AG04450 (cell line): Measurements from ENCODE around the gene CCDC6. TPM values are rescaled to one million over a fixed set of nuclear protein-coding genes. Genes with fewer than 3 reads are reported as not detected.

Source experiments
- CTCF ChIA-PET: fragments of 300-600, 350-600 bp; formaldehyde crosslinking; extraction: SDS; loops from one replicate; lab custom pipeline; 2022; ENCODE audit warnings: antibody characterized with exemption, inconsistent platforms; lab: Charles Lee
- POLR2A ChIA-PET: fragments of 350-600 bp; formaldehyde crosslinking; extraction: SDS; loops from one replicate; lab custom pipeline; 2021; ENCODE audit warnings: antibody characterized with exemption, inconsistent platforms; lab: Yijun Ruan, JAX
- DNase-seq: peaks from one replicate; pipeline ENCODE4 v3.0.0-alpha.2; 2011; ENCODE audit warnings: low read depth, low spot score
- H3K27ac ChIP-seq: one replicate; pipeline ENCODE4 v1.5.1; 2012; ENCODE audit warnings: low read depth, low read length, control low read depth
- H3K27me3 ChIP-seq: one replicate; pipeline ENCODE4 v1.6.0; 2012; ENCODE audit warnings: low read length; ENCODE audit not compliant: control insufficient read depth, insufficient read depth
- H3K4me3 ChIP-seq: 2 replicates; pipeline ENCODE4 v1.5.1; 2011; ENCODE audit warnings: mild to moderate bottlenecking, low read depth, low read length, control low read depth
- H3K9me3 ChIP-seq: 2 replicates; pipeline ENCODE4 v1.5.1; 2012; ENCODE audit warnings: low read length; ENCODE audit not compliant: control insufficient read depth, insufficient read depth
- polyA plus RNA-seq: library from polyadenylated mRNA; depleted of rRNA; stranded (reverse); fragments of >200 nt; gene quantifications from 2 replicates; pipeline ENCODE4 v1.2.3, GENCODE V29; 2011
- TF ChIP-seq, protein P1 (sequence below): IDR thresholded peaks from 2 replicates; pipeline ENCODE4 v1.5.1; 2011; ENCODE audit warnings: low read depth, low read length, control low read depth, inconsistent platforms

CCDC6 gene
- polyA plus RNA-seq, 1 experiment: 51.1 TPM

DNA sequence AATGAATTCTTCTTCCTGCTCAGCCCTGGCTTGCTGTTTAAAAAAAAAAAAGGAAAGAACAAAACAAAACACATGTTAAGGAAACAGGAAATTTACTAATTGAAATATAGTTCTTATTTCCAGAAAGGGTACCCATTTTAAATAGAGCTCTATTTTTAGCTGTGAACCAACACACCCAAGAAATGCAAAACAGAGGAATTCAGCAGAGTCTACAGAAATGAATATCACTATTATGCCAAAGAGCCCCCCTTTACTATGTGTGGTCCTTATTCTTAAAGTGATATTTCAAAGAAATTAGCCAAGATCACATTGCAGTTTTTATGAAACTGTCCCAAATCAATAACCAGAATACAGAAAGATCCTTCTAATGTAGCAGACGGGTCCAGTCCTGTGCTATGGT is 53.7 kb downstream of the CCDC6 start:
- no peak overlapping the region for H3K4me3 ChIP-seq
- DNase-seq: no peak
- H3K9me3 ChIP-seq: no peaks in the 10 kb centered on the region
- ChIA-PET CTCF (interaction anchor here (0.9 to 4.4 kb wide), 3 partner anchors 13 to 22 kb away, joined by 3 to 22 read pairs (median 3); no protein-coding TSS in a partner anchor), POLR2A (no interaction called here)
- H3K27me3 ChIP-seq: no peaks in the 10 kb centered on the region
- TF ChIP-seq, protein P1, sequence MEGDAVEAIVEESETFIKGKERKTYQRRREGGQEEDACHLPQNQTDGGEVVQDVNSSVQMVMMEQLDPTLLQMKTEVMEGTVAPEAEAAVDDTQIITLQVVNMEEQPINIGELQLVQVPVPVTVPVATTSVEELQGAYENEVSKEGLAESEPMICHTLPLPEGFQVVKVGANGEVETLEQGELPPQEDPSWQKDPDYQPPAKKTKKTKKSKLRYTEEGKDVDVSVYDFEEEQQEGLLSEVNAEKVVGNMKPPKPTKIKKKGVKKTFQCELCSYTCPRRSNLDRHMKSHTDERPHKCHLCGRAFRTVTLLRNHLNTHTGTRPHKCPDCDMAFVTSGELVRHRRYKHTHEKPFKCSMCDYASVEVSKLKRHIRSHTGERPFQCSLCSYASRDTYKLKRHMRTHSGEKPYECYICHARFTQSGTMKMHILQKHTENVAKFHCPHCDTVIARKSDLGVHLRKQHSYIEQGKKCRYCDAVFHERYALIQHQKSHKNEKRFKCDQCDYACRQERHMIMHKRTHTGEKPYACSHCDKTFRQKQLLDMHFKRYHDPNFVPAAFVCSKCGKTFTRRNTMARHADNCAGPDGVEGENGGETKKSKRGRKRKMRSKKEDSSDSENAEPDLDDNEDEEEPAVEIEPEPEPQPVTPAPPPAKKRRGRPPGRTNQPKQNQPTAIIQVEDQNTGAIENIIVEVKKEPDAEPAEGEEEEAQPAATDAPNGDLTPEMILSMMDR: no peak
- no peak overlapping the region for H3K27ac ChIP-seq

DNA sequence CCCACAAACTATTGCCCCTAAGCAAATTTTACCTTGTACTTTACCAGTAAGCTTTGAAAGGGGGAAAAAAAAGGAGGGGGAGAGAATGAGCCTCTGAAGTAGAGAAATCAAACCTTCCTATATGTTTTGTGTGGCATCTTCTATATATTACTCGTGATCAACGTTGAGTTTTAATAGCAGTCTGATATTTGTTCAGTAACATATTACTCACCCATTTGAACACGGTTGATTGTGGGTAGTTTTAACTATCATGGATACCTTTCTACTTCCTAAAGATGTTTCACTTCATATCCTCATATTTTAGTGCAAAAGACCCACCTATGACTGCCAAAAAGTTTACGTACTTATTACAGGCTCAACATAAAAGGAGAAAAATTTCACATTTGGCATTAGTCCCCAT is 54.5 kb downstream of the CCDC6 start:
- Histone ChIP-seq H3K9me3 (no peaks in the 10 kb centered on the region), H3K27ac (no peak overlapping the region), H3K4me3 (no peak overlapping the region), H3K27me3 (no peaks in the 10 kb centered on the region)
- TF ChIP-seq, protein P1: no peak
- POLR2A ChIA-PET: no interaction called here
- CTCF ChIA-PET: interaction anchor here (0.9 to 4.4 kb wide), 3 partner anchors 14 to 21 kb away, joined by 3 to 22 read pairs (median 3); no protein-coding TSS in a partner anchor
- no peak for DNase-seq

GRCh38 chr10:59847888-59848287 is 58.5 kb downstream of the CCDC6 start:
- no peaks in the 10 kb centered on the region for H3K9me3 ChIP-seq
- no peak overlapping the region for H3K27ac ChIP-seq
- no peak overlapping the region for H3K4me3 ChIP-seq
- TF ChIP-seq, protein P1: no peak
- DNase-seq: no peak
- POLR2A ChIA-PET: interaction anchor here (0.7 kb wide), 1 partner anchor 39 kb away, joined by 13 read pairs; no protein-coding TSS in a partner anchor
- CTCF ChIA-PET: interaction anchor here (1.0 kb wide), 1 partner anchor 17 kb away, joined by 3 read pairs; no protein-coding TSS in a partner anchor
- H3K27me3 ChIP-seq: no peaks in the 10 kb centered on the region

DNA sequence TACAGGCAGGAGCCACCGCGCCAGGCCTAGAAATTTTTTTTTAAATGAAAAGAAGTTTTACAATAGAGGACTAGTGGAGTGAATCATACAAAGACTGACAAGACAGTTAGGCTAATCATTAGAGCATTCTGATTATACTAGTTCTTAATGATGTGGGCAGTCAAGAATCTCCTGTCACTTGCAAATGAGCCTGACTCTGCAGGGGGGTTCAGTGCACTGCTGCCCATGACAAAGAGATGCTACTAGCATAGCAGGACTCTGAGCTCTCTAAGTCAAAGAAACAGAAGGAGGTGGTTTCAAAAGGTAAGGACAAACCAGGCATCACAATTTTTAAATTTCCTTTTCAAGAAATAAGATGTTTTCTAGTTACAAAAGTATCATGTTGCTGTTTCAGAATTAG is 59.0 kb downstream of the CCDC6 start:
- ChIA-PET POLR2A (interaction anchor here (0.7 kb wide), 1 partner anchor 39 kb away, joined by 13 read pairs; no protein-coding TSS in a partner anchor), CTCF (no interaction called here)
- TF ChIP-seq, protein P1: no peak
- no peak for DNase-seq
- H3K4me3 ChIP-seq: no peak overlapping the region
- no peaks in the 10 kb centered on the region for H3K27me3 ChIP-seq
- no peak overlapping the region for H3K27ac ChIP-seq
- H3K9me3 ChIP-seq: no peaks in the 10 kb centered on the region

DNA sequence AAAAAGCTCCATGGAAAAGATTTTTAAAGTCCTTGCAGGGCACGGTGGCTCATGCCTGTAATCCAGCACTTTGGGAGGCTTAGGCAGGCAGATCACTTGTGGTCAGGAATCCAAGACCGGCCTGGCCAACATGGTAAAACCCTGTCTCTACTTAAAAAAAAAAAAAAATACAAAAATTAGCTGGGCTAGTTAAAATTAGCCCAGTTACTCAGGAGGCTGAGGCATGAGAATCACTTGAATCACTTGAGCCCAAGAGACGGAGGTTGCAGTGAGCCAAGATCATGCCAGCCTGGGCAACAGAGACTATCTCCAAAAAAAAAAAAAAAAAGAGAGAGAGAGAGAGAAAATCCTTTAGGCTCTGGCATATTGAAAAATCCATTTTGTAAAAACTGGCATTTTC is 61.9 kb downstream of the CCDC6 start:
- Histone ChIP-seq H3K27me3 (no peaks in the 10 kb centered on the region), H3K27ac (no peak overlapping the region), H3K9me3 (no peaks in the 10 kb centered on the region), H3K4me3 (no peak overlapping the region)
- TF ChIP-seq, protein P1: no peak
- ChIA-PET POLR2A (interaction anchor here (0.6 to 0.7 kb wide), 2 partner anchors 24 to 28 kb away, joined by 3 to 6 read pairs; no protein-coding TSS in a partner anchor), CTCF (interaction anchor here (0.6 to 3.0 kb wide), 7 partner anchors 9 to 621 kb away, joined by 3 to 29 read pairs (median 3); no protein-coding TSS in a partner anchor)
- no peak for DNase-seq
